Raji (cell line): ENCODE data around the gene ANKRD34A.

Experiments
- POLR2A ChIP-seq: IDR thresholded peaks from 2 replicates; pipeline ENCODE4 v1.6.1; 2011; ENCODE audit warnings: low read depth, low read length, control low read depth; ENCODE audit not compliant: insufficient read depth

Gene ANKRD34A

GRCh38 chr1:145918144-145918991 lies 46.0 kb downstream of the ANKRD34A start, which contains the start of gene PEX11B:
Gene PEX11B, minus strand, starts transcription at chr1:145918717. Its CDS starts 29 bp downstream, at chr1:145918688.
- peak; percentile 64 for TF ChIP-seq POLR2A

- no peak for TF ChIP-seq POLR2A
These were observed 46.8 kb downstream of the ANKRD34A start for GRCh38 chr1:145917595-145917994.

- TF ChIP-seq POLR2A = no peak
These were observed 47.6 kb downstream of the ANKRD34A start for GRCh38 chr1:145916745-145917144.

GRCh38 chr1:145912128-145912641 lies 52.2 kb downstream of the ANKRD34A start:
- TF ChIP-seq POLR2A = no peak
